GM21526 (cell line): ENCODE measurements around the gene CRB3.
A peak's percentile ranks its signal among the peaks of the same experiment; 100 is the strongest.

ENCODE experiments used
- ATAC-seq: cut with Tn5 transposase; IDR thresholded peaks from one replicate; pipeline ENCODE4 v1.9.1; 2021; ENCODE audit warnings: moderate library complexity; ENCODE audit not compliant: unreplicated experiment, low FRiP score

The CRB3 gene

DNA sequence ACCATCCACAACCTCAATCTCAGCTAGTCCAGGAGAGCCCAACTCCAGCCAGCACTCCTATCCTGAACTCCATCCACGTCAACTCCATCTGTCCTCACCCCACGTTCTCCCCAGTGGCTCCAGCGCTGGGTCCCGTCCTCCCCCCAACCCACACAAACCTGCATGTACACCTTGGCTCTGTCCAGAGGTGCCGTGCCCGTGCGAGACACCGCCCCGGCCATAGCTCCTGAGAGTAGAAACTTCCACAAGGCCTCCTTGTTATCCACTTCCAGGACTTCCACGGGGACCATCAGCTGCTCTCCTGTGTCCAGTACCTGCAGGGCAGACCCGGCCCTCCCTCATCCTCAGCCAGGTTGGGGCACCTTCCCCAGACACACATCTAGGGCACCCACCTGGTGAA, 32.2 kb upstream of the CRB3 start:
- ATAC-seq = no peak

DNA sequence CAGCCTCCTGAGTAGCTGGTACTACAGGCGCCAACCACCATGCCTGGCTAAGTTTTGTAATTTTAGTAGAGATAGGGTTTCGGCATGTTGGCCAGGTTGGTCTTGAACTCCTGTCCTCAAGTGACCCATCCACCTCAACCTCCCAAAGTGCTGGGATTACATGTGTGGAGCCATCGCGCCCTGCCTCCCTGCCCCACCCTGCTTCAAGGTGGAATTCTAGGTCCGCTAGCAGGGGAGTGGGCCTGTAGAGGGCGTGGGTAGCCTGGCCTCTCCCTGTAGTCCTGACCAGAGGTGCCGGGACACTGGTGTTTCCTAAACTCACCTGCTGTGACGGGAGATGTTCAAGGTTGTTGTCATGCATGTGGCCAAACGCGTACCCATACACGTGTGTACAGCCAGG, 30.9 kb upstream of the CRB3 start:
- no peak for ATAC-seq

DNA sequence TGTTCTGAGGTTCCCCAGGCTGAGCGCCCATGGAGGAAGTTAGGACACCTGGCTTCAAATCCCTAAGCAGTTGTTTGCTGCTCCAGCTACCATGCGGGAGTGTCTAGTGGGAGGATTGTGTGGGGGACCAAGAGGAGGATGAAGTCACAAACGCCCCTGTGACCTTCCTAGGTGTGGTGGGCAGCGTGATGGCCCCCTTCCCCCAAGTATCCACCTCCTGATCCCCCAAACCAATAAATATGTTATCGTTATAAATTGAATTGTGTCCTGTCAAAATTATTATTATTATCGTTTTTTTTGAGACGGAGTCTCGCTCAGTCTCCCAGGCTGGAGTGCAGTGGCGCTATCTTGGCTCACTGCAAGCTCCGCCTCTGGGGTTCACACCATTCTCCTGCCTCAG, 30.4 kb upstream of the CRB3 start, which contains the start of gene SLC25A41:
SLC25A41 (minus strand) TSS at position 101 of the 400 bp plus-strand sequence; CDS start at position 31, 70 bp downstream.
- ATAC-seq = no peak

DNA sequence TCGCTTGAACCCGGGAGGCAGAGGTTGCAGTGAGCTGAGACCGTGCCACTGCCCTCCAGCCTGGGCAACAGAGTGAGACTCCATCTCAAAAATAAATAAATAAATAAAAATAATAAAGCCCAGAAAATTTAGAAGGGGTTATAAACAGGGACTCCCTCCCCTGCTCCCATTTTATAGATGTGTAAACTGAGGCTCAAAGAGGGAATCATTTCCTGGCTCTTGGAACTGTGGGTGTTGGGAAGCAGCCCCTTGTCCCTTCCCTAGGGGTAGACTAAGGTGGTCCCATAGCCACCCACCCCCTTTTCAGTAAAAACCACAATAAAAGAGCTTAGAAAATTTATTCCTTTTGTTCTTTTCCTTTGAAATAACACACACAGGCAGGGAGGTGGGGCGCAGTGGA, 24.3 kb upstream of the CRB3 start:
- no peak for ATAC-seq

DNA sequence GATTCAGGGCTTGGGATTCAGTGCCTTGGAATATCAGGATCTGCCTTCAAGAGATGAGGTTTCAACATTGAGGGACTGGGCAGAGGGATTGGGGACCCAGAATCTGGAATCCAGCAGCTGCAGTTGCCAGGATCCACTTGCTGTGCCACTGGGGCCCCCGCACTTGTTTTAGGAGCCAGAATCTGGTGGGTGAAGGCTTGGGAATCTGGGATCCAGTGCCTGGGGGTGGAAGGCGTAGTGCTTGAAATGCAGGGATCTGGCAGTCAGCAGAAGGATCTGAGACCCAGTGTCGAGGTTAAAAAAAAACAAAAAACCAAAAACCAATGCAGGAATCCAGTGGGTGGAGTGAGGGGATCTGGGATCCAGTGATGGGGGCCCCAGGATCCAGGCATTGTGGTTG, 23.2 kb upstream of the CRB3 start:
- no peak for ATAC-seq

DNA sequence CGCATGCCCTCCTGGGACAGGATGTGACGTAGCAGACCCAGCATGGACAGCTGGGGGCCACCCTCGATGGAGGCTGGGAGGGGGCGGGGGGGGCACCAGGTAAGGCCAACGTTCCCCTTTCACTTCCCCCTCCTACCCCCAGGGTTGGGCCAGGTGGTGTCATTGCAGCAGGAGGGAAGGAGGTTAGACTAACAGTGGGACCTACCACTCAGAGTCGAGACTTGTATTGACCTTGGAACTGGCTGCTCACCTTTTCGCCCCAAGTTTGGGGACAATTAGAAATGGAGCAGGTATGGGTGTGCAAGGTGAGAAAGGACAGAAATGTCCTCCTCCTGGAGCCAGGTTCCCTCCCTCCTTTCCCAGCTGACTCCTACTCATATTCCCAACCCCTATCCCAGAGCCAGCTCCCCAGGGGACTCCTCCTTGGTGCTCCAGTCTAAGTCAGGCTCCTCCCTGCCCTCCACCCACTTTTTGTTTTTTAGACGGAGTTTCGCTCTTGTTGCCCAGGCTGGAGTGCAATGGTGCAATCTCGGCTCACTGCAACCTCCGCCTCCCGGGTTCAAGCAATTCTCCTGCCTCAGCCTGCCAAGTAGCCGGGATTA, 21.9 kb upstream of the CRB3 start:
- ATAC-seq = no peak

DNA sequence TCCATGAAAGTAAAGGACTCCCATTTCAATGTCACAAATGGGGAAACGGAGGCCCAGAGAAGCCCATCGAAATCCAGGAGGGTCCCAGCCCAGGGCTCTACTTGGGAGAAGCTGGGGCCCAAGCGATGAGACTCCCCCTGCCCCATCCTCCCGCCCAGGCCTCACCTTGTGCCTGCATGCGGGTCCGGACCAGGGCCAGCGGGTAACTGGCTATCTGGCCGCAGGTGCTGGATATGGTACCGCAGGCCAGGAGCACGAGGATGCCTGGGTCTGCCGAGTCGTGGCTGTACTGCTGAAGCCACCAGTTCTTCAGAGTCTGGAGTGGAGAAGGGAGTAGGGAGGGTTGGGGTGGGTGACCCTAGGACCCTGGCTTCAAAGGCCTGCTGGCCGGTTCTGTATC, 20.1 kb upstream of the CRB3 start:
- no peak for ATAC-seq

DNA sequence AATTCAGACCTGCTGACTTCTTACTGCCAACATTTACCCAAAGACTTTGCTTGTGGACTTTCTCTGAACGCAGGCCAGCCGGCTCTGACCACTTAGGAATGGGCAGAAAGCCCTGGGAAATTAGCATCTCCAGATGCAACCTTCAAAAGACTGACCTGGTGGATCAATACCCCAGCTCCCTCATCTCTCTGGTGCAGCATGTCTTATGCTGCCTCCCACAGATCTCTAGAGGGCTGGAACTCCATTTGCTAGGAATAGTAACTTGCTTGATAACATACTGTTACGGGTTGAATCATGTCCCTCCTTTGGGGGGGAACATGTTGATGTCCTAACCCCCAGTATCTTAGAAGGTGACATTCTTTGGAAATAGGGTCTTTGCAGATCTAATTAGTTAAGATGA, 17.6 kb upstream of the CRB3 start:
- ATAC-seq = no peak

DNA sequence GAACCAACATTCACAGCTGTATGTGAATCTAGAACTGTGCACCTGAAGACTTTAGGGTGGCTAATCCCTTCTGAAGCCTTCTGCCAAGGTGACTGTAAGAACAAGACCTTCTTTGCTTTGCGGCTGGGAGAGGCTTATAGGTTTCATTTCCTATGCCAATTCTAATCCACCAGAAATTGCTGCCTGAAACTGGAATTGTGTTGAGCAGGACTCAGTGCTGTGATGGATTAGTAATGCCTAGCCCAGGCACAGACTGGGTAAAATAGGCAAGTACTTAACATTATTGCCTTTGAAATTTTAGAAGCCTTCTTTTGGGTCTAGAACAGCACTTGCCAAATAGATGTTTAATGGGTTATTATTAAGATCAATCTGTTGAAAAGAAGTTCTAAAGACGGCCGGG, 16.0 kb upstream of the CRB3 start:
- ATAC-seq = no peak

DNA sequence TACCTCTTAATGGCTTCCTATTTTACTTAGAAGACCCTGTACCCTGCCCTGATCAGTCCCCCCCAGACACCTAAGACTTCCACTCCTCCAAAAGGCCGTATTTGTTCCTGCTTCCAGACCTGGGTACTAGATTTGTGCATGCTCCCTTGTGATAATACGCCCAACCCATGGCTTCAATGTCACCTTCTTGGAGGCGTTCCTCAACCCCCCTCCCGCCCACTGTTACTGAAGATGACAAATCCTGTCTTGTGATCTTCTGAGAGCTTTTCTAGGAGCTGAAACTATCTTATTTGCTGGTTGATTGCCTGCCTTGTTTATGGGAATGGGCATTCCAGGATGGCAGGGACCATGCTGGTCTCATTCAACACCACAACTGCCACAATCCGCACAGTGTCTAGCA, 13.9 kb upstream of the CRB3 start:
- no peak for ATAC-seq

DNA sequence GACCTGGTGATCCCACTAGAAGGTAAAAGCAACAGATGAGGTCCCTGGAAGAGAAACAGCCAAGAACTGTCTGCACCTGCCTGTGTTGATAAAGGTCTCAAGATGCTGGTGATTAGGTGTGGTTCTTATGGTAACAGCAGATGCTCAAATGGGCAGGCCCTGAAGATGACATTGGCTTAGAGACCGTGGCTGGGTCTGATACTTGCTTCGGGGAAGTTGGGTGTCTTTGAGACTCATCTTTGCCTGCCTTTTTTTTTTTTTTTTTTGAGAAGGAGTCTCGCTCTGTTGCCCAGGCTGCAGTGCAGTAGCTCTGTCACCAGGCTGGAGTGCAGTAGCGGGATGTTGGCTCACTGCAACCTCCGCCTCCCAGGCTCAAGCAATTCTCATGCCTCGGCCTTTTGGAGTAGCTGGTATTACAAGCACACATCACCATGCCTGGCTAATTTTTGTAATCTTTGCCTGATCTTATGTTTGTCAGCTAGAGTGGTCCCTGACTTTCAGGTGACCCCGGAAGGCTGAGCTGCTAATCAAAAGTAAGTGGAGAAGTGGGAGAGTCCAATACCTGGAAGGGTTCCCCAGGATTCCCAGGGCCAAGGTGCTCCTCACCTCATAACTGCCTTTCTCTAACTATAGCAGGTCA, 12.4 kb upstream of the CRB3 start:
- ATAC-seq = no peak

DNA sequence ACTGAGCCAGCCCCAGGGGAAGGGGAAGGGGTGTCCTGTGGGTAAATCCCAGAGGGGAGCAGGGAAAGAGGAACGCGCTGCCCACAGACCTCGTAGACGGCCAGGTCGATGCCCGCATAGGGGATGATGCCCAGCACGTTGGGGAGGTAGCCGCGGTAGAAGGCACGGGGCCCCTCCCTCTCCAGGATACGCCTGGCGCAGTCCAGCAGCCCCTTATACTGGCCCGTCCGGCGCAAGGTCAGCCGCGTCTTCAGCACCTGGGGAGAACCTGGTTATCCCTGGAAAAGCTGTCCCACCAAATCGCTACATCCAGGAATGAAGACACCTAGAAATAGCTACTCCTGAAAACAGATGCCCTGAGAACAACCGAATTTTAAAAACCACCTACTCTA, 11.9 kb upstream of the CRB3 start:
- ATAC-seq = no peak

DNA sequence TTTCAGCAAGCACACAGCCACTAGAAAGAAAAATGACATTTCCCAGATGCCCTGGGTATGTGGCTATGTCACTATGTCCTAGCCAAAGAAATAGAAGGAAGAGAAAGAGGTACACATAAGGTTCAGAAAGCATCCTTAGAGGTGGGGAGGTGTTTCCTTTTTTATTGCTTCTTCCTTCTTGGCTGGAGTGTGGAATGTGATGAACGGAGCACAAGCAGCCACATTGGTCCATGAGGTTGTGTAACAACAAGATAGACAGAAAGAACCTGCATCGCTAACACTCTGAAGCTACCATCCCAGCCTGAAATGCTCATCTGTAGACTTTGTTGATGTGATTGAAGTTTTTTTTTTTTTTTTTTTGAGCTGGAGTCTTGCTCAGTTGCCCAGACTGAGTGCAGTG, 11.2 kb upstream of the CRB3 start:
- ATAC-seq = no peak

DNA sequence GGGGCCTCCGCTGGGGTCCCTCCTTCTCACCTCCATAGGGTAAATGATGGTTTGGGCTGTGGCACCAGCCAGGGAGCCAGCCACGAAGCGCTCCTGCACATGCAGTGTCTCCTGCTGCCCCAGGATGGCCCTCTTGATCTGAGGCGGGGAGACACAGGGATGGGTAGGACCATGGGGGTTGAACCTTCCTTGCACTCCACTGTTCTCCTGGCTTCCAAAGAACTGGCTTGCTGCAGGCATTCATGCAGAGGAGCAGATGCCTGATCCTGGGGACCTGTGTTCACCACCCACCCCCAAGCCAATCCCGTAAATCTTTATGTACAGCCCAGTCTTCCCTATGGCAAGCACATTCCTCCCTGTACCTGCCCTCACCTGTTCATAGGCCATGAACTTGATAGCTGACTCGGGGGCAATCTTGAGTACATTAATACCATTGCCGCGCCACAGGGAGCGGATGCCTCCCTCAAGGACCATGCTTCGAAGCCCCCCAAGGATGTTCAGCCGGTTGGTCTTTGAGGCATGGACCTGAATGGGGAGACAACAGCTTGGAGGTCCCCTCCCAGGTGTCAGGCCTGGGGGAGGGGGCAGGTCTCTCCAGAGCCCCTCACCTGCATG, 10.0 kb upstream of the CRB3 start:
- no peak for ATAC-seq

DNA sequence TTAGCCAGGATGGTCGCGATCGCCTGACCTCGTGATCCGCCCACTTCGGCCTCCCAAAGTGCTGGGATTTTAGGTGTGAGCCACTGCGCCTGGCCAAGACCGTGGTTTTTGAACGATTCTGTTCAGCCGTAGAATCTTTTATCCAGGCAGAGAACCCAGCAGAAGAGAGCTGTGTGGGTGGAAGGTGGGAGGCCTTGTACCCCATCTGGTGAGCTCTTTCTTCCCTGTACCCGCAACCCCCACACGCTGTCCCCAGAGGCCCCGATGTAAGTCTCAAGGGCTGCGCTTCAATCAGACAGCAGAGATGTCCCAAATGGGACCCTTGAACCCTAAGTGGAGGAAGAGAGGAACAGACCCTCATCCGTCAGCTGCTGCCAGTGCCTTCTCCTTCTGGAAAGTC, 8.1 kb upstream of the CRB3 start:
- no peak for ATAC-seq

DNA sequence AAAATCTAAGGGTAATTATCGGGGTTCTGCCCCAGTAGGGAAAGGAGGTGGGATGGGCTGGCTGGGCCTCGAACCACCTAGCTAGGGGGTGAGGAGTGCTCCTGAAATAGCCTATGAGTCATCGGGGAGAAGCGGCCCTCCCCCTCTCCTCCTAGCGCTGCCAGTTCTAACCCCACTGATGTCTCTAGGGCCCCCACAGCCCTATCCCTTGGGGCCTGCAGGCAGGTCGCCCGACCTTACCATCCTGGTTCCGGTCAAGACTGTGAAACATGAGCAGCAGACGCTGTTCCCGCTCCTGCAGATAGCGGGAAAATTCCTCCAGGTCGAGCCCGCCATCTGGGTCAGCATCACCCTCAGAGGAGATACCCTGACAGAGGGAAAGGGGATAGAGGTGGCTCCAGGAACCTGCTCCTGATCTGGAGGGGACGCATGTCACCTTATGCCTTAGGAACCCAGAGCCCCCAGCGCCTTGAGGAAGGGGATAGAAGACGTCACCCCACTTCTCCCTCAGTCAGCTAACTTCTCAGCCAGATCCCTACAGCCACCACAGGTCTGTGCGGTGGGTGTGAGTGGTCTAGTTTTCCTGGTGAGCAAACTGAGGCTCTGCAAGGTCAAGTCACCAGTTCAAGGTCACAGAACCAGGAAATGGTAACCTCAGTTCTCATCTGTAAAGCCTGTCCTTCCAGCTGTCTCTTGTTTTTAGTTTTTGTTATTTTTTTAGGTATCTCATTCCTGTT, 5.9 kb upstream of the CRB3 start:
- no peak for ATAC-seq

DNA sequence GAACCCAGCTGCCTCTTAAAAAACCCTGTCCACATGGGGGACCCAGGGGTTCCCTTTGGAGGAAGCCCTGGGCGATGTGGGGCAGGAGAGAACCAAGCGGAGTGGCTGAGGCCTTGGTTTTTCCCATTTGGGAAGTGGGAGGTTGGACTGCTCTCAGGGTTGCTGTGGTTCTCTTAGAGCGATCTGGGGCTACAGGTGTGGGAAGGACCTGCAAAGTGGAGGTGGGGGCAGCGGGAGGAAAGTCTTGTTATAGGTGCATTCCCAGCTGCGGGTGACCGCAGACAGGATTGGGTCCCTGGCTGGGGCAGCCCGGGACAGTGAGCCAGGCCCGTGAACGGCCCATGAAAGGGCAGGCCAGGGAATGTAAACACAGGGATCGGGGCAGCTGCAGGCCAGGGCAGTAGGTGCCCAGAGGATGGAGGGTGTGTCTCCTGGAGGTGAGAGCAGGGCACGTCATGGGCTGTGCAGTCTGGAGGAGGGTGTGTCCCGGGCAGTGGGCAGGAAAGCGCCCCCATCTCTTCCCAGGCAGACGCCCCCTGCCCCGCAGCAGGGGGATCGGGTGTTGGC, 5.3 kb upstream of the CRB3 start:
- no peak for ATAC-seq

DNA sequence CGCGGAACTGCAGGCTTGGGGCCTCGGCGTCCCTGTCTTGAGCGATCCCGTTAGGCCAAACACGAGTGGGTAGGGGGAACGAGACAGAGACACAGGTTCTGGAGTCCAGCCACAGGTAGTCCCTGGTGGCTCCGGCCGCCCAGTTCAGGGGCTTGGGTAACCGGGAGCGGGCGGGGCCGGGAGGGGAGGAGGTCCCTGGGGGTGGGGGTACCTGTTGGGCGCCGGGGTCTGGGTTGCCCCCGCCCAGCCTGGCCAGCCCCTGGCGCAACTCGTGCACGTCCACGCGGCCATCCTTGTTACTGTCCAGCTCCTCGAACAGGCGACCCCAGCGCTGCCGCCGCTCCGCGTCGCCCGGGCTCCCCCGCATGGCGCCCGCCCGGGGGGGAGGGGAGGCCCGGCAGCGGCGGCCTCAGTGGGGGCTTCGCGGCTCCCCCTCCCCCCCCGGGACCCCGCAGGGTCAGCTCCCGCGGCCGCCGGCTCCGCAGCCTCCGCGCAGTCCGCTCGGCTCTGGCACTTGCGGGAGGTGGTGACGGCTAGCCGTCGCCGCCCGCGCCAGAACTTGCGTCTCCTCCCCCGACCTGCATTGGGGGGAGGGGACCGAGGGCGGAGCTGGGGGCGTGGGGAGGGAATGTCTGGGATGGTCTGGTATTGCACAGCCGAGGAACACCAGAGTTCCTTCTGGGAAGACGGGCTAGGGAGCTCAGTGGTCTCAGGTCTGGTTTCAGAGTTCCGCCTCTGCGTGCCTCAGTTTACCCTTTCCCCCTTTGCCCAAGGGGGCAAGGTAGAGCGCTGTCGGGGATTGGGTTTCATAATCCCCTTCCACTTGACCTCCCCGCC, 4.6 kb upstream of the CRB3 start, which contains the start of gene SLC25A23:
SLC25A23 (minus strand) TSS at position 531 of the 837 bp plus-strand sequence; CDS start at position 367, 164 bp downstream.
- ATAC-seq = peak; percentile 27

DNA sequence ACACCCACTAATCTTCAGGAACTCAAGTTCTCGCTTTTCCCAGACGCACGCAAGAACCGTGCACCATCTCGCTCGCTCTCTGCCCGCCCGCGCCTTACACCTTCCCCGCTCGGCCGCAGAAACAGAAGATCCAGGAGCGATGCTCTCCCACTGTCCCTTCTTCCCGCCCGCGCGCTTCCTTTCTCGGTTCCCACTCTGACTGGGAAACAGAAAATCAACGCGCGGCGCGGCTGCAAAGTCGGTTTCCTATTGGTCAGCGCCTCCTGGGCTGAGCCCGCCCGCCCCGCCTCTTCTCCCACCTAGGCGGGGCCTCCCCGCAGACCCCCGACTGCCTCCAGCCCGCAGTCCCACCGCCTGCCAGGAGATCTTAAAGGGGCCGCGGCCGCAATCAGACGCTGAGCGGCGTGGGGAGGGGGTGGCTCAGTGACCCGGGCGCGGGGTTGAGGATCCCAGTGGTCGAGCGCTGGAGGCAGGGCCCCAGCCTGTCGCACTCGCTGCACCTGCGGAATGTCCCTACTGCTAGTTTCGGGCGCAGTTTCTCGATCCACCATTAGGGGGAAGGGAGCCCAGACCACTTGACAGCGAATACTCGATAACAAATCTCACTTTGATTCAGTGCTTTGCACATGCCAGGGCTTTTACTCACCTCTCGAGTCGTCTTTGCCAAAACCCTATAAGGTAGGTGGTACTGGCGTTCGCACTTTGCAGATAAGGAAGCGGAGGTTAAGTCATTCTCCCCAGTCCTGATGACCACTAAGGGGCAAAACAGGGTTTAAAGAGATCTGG, 3.8 kb upstream of the CRB3 start:
- peak; percentile 63 for ATAC-seq
